Hepatocyte (in vitro differentiated cells): ENCODE data around the gene MT1E. TPM values are rescaled to one million over a fixed set of nuclear protein-coding genes. Genes with fewer than 3 reads are reported as not detected.
A peak's percentile ranks its signal among the peaks of the same experiment; 100 is the strongest.

Source experiments
- DNase-seq: peaks from one replicate; pipeline ENCODE4 v3.0.0-alpha.2; 2016; ENCODE audit warnings: low spot score
- H2AFZ ChIP-seq: fragments of 200-600 bp; sonication (generic); 2 replicates; pipeline ENCODE4 v1.6.0; 2016; ENCODE audit warnings: antibody characterized with exemption, mild to moderate bottlenecking
- H3K27ac ChIP-seq: fragments of 200-600 bp; sonication (generic); 2 replicates; pipeline ENCODE4 v1.5.1; 2016; ENCODE audit warnings: mild to moderate bottlenecking
- H3K27me3 ChIP-seq: fragments of 200-600 bp; sonication (generic); 2 replicates; pipeline ENCODE4 v1.6.1; 2016
- H3K36me3 ChIP-seq: fragments of 200-600 bp; sonication (generic); replicated peaks from 2 replicates; pipeline ENCODE4 v1.5.1; 2016; ENCODE audit warnings: low read depth; ENCODE audit not compliant: insufficient read depth
- H3K4me1 ChIP-seq: fragments of 200-600 bp; sonication (generic); 2 replicates; pipeline ENCODE4 v1.5.1; 2016; ENCODE audit warnings: mild to moderate bottlenecking, moderate library complexity; ENCODE audit not compliant: insufficient read depth
- H3K4me2 ChIP-seq: fragments of 200-600 bp; sonication (generic); 2 replicates; pipeline ENCODE4 v1.6.0; 2016
- H3K4me3 ChIP-seq: fragments of 200-600 bp; sonication (generic); 2 replicates; pipeline ENCODE4 v1.5.1; 2016; ENCODE audit warnings: mild to moderate bottlenecking
- H3K79me2 ChIP-seq: fragments of 200-600 bp; sonication (generic); 2 replicates; pipeline ENCODE4 v1.6.0; 2017; ENCODE audit warnings: mild to moderate bottlenecking
- H3K9me2 ChIP-seq: fragments of 200-600 bp; sonication (generic); replicated peaks from 2 replicates; pipeline ENCODE4 v1.6.0; 2017; ENCODE audit warnings: mild to moderate bottlenecking; ENCODE audit not compliant: insufficient read depth
- H3K9me3 ChIP-seq: fragments of 200-600 bp; sonication (generic); 2 replicates; pipeline ENCODE4 v1.5.1; 2016; ENCODE audit warnings: low read depth, mild to moderate bottlenecking
- H4K20me1 ChIP-seq: fragments of 200-600 bp; sonication (generic); 2 replicates; pipeline ENCODE4 v1.6.0; 2016; ENCODE audit warnings: mild to moderate bottlenecking; ENCODE audit not compliant: insufficient read depth, poor library complexity, severe bottlenecking
- EZH2 ChIP-seq: fragments of 200-600 bp; sonication (generic); IDR thresholded peaks from 2 replicates; pipeline ENCODE4 v1.6.1; 2016; ENCODE audit warnings: antibody characterized with exemption, mild to moderate bottlenecking, borderline replicate concordance
- EZH2phosphoT487 ChIP-seq: fragments of 200-600 bp; sonication (generic); IDR thresholded peaks from one replicate; pipeline ENCODE4 v1.6.1; 2018; ENCODE audit warnings: antibody characterized with exemption, mild to moderate bottlenecking, low read depth, moderate library complexity; ENCODE audit not compliant: unreplicated experiment, severe bottlenecking
- WGBS: methylation state at CpG from one replicate; pipeline ENCODE4 v1.1.6; 2016; ENCODE audit warnings: low lambda C conversion rate; ENCODE audit errors: missing lambda C conversion rate; 5-methylcytosine and 5-hydroxymethylcytosine counted together
- polyA plus RNA-seq: library from polyadenylated mRNA; unstranded; fragments of >200 nt; fragmentation: Nextera tagmentation; extraction: Ambion mirVana; gene quantifications from 2 replicates; pipeline ENCODE4 v1.2.1, GENCODE V29; 2016
- total RNA-seq: library from RNA; depleted of rRNA; stranded (reverse); fragments of >200 nt; gene quantifications from 2 replicates; pipeline ENCODE4 v1.2.3, GENCODE V29; 2014
- TF ChIP-seq, protein P1 (sequence below): fragments of 200-600 bp; sonication (generic); IDR thresholded peaks from 2 replicates; pipeline ENCODE4 v1.5.1; 2016; ENCODE audit warnings: antibody characterized with exemption, mild to moderate bottlenecking; ENCODE audit not compliant: poor library complexity

The MT1E gene
- total and polyA plus RNA-seq, 2 experiments from 2014 or later = 65.5 to 121 TPM

DNA sequence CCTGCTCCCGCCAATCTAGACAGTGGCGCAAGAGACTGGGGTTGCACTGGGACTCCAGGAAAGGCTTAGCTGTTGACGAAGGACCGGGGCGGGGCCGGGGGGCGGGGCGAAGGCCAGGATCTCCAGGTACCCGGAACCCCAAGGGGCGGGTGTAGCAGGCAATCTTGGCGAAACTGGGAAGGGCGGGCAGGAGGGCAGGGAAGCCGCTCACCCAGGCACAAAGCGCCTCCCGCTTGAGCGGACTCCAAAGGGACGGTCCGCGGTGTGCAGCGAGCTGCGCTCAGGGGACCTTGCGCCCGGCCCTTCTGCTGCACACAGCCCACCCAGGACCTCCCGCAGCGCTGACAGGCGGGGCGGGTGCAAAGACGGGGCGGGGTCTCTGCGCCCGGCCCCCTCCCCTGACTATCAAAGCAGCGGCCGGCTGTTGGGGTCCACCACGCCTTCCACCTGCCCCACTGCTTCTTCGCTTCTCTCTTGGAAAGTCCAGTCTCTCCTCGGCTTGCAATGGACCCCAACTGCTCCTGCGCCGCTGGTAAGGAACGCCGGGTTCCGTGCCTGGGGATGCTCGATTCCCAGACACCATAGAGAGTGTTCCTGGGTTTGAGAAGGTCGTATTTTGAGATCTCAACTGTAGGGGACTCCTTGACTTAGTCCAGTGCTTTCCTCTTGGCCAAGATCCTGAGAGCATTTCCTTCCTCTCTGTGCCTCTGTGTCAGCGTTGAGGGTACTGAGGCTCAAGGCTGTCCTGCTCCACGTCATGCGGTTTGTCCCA lies 32.2 kb downstream of the MT1E start, which contains the start of gene MT1F:
Gene MT1F (plus strand): TSS at position 405 of the 772 bp plus-strand sequence. CDS start 100 bp downstream, at position 505.
- Histone ChIP-seq H2AFZ (peak within 1 kb of the TSS; percentile 68), H3K79me2 (no peaks in the 10 kb centered on the region), H3K4me2 (peak within 1 kb of the TSS; percentile 92), H3K9me2 (no peaks in the 10 kb centered on the region), H3K36me3 (no peaks in the 10 kb centered on the region), H3K27ac (no peak within 1 kb of the TSS), H4K20me1 (no peaks in the 10 kb centered on the region), H3K27me3 (peaks cover 57% of the 10 kb centered on the region), H3K4me1 (no peaks in the 10 kb centered on the region), H3K9me3 (no peaks in the 10 kb centered on the region), H3K4me3 (no peak within 1 kb of the TSS)
- DNase-seq = peak; percentile 87
- whole genome bisulfite sequencing = 2% methylated on average over 35 of the region's 46 CpGs
- TF ChIP-seq, protein P1, sequence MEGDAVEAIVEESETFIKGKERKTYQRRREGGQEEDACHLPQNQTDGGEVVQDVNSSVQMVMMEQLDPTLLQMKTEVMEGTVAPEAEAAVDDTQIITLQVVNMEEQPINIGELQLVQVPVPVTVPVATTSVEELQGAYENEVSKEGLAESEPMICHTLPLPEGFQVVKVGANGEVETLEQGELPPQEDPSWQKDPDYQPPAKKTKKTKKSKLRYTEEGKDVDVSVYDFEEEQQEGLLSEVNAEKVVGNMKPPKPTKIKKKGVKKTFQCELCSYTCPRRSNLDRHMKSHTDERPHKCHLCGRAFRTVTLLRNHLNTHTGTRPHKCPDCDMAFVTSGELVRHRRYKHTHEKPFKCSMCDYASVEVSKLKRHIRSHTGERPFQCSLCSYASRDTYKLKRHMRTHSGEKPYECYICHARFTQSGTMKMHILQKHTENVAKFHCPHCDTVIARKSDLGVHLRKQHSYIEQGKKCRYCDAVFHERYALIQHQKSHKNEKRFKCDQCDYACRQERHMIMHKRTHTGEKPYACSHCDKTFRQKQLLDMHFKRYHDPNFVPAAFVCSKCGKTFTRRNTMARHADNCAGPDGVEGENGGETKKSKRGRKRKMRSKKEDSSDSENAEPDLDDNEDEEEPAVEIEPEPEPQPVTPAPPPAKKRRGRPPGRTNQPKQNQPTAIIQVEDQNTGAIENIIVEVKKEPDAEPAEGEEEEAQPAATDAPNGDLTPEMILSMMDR = no peak
- peak; percentile 51 for TF ChIP-seq EZH2

DNA sequence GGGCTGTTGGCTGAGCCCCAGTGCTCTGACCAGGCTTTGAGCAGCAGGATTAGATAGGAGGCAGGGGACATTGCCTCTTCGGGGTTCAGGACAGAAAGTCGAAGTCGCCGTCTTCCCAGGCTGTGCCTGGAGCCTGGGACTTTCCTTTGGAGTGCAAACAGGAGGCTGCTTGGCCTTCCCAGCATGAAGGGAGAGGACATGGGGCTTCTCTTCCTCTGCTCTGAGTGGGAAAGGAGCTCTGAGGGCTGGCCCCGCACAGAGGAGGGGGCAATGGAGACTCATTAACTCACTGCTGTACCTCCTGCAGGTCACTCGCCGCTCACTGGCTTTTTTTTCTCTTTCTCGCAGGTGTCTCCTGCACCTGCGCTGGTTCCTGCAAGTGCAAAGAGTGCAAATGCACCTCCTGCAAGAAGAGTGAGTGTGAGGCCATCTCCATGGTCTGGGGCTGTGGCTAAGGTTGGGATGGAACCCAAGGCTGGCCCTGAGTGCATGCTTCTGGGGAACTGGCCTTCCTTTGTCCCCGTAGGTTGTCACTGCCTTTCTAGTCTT lies 32.8 kb downstream of the MT1E start:
- 22% methylated on average over 10 of the region's 10 CpGs for WGBS
- Histone ChIP-seq H3K36me3 (no peaks in the 10 kb centered on the region), H4K20me1 (no peaks in the 10 kb centered on the region), H3K4me2 (peak overlapping the region; percentile 92), H3K27ac (no peak overlapping the region), H3K4me1 (no peaks in the 10 kb centered on the region), H3K4me3 (no peak overlapping the region), H3K9me2 (no peaks in the 10 kb centered on the region), H3K9me3 (no peaks in the 10 kb centered on the region), H3K79me2 (no peaks in the 10 kb centered on the region), H3K27me3 (peaks cover 58% of the 10 kb centered on the region), H2AFZ (peak overlapping the region; percentile 68)
- DNase-seq = no peak
- TF ChIP-seq EZH2phosphoT487 = no peak
- TF ChIP-seq EZH2 = no peak
- TF ChIP-seq, protein P1 = no peak

DNA sequence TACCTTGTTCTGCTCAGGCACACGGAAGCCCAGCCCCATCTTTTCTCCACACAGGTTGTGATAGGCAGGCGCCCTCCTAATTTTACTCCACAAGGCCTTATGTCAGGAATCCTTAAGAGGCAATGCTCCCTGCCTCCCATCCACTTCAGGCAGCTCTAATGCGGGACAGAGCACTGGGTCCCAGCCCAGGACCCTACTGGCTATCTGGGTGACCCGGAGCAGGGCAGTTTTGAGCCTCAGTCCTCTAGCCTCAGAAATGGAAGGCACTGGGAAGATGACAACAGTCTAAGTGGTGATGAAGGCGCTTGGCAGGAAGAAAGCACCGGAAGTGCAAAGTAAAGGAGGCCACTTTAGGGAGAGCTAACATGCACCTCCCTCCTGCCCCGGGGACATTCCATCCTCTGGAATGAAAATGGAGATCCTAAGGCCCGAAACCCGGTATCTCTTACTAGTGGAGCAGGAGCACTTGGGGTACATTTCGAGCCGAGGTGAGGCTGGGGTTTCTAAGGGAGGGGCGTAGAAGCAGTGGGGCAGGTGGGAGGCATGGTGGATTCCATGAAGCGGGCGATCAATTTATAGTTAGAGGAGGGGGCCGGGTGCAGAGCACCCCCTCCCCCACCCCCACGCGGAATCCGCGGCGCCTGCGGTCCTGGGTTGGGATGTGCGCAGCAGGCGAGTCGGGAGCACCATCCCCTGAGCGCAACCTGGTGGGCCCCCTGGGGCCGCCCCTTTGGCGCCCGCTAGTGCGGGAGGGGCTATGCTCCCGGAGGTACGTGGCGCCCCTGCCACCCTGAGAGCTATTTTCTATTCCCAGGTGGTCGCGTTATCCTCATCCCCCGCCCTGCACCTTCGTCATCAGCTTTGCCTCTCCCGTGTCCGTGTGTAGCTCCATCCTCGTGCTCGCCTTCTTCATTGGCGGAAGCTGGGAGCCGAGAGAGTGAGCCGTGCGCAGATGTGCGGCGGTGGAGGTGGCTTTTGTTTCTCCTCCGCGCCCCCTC lies 37.1 kb downstream of the MT1E start:
- H3K9me2 ChIP-seq = no peaks in the 10 kb centered on the region
- H3K4me1 ChIP-seq = no peaks in the 10 kb centered on the region
- DNase-seq = no peak
- H3K4me2 ChIP-seq = peak overlapping the region; percentile 62
- peaks cover 97% of the 10 kb centered on the region for H3K27me3 ChIP-seq
- peak; percentile 20 for TF ChIP-seq EZH2
- TF ChIP-seq EZH2phosphoT487 = no peak
- TF ChIP-seq, protein P1 = no peak
- H3K27ac ChIP-seq = no peak overlapping the region
- H4K20me1 ChIP-seq = no peaks in the 10 kb centered on the region
- WGBS = 17% methylated on average over 31 of the region's 48 CpGs
- H3K9me3 ChIP-seq = no peaks in the 10 kb centered on the region
- H3K79me2 ChIP-seq = no peaks in the 10 kb centered on the region
- no peak overlapping the region for H2AFZ ChIP-seq
- H3K4me3 ChIP-seq = no peak overlapping the region
- no peaks in the 10 kb centered on the region for H3K36me3 ChIP-seq
